Measurements from ENCODE around the gene PGAM2.
"Not testable (repeated sequence)": the region's sequence is repeated elsewhere in the genome, so short reads cannot be mapped to it uniquely, and the experiment has no call there.

GRCh38 chr7:44038961-44039558 is 26.3 kb downstream of the PGAM2 start:
- not testable (repeated sequence) for TF ChIP-seq CTCF (conservative IDR thresholded peaks at IDR 0.05; ENCODE audit: low read length); EZH2phosphoT487 (IDR thresholded peaks at IDR 0.05; ENCODE audit: borderline replicate concordance)
